PFSK-1 (cell line): ENCODE measurements around the gene DPP3.

Experiments used
- POLR2AphosphoS5 ChIP-seq: IDR thresholded peaks from 2 replicates; pipeline ENCODE4 v1.6.1; 2012; ENCODE audit warnings: low read depth, mild to moderate bottlenecking, control low read depth, low read length, moderate library complexity
- SIN3A ChIP-seq: IDR thresholded peaks from 2 replicates; pipeline ENCODE4 v1.6.1; 2012; ENCODE audit warnings: mild to moderate bottlenecking, low read length, moderate library complexity, borderline replicate concordance; ENCODE audit not compliant: insufficient read depth
- TAF1 ChIP-seq: IDR thresholded peaks from 2 replicates; pipeline ENCODE4 v1.6.1; 2012; ENCODE audit warnings: low read length, control low read depth, borderline replicate concordance; ENCODE audit not compliant: insufficient read depth
- TF ChIP-seq, protein P1 (sequence below), 2 experiments: IDR thresholded peaks; 2 replicates each; pipeline versions ENCODE4 v1.6.1 to v1.8.0; 2011 to 2012; ENCODE audit warnings: low read depth in 2 of 2, low read length in 2 of 2, control low read depth in 1 of 2, inconsistent platforms in 1 of 2, mild to moderate bottlenecking in 1 of 2, moderate library complexity in 1 of 2; ENCODE audit not compliant: insufficient read depth in 1 of 2

- TF ChIP-seq POLR2AphosphoS5 (no peak), SIN3A (no peak), TAF1 (no peak)
- TF ChIP-seq, protein P1, sequence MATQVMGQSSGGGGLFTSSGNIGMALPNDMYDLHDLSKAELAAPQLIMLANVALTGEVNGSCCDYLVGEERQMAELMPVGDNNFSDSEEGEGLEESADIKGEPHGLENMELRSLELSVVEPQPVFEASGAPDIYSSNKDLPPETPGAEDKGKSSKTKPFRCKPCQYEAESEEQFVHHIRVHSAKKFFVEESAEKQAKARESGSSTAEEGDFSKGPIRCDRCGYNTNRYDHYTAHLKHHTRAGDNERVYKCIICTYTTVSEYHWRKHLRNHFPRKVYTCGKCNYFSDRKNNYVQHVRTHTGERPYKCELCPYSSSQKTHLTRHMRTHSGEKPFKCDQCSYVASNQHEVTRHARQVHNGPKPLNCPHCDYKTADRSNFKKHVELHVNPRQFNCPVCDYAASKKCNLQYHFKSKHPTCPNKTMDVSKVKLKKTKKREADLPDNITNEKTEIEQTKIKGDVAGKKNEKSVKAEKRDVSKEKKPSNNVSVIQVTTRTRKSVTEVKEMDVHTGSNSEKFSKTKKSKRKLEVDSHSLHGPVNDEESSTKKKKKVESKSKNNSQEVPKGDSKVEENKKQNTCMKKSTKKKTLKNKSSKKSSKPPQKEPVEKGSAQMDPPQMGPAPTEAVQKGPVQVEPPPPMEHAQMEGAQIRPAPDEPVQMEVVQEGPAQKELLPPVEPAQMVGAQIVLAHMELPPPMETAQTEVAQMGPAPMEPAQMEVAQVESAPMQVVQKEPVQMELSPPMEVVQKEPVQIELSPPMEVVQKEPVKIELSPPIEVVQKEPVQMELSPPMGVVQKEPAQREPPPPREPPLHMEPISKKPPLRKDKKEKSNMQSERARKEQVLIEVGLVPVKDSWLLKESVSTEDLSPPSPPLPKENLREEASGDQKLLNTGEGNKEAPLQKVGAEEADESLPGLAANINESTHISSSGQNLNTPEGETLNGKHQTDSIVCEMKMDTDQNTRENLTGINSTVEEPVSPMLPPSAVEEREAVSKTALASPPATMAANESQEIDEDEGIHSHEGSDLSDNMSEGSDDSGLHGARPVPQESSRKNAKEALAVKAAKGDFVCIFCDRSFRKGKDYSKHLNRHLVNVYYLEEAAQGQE (IDR thresholded peaks at IDR 0.05; ENCODE audit: insufficient read depth in 1 of 2, low read depth in 2 of 2, low read length in 2 of 2) = no peak
Observed at GRCh38 chr11:66465373-66466224, 14.6 kb upstream of the DPP3 start.
